Gastroesophageal sphincter (tissue), 4 donors: ENCODE results near the gene NLGN1. TPM values are rescaled to one million over a fixed set of nuclear protein-coding genes. Genes with fewer than 3 reads are reported as not detected.

Source experiments
- ATAC-seq: fragments of 150-250 bp; one replicate; pipeline ENCODE4 v1.9.1; 2016; ENCODE audit warnings: mild to moderate bottlenecking, moderate library complexity
- H3K27ac ChIP-seq, 4 donors: fragments of 200-600 bp; sonication (generic) in 3 of 4; 1 replicate in 3 of 4; 2 replicates in 1 of 4; pipeline ENCODE4 v1.5.1; 2016 to 2019
- H3K27me3 ChIP-seq: fragments of 200-600 bp; sonication (generic); one replicate; pipeline ENCODE4 v1.5.1; 2019
- H3K36me3 ChIP-seq, 2 donors: fragments of 200-600 bp; sonication (generic); one replicate each; pipeline ENCODE4 v1.5.1; 2019; ENCODE audit warnings: control low read depth in 1 of 2
- H3K4me1 ChIP-seq, 3 donors: fragments of 200-600 bp; sonication (generic); 1 replicate in 2 of 3; 2 replicates in 1 of 3; pipeline ENCODE4 v1.5.1; 2016 to 2019; ENCODE audit warnings: control low read depth in 2 of 3
- H3K4me3 ChIP-seq, 2 donors: fragments of 200-600 bp; sonication (generic); one replicate each; pipeline ENCODE4 v1.5.1; 2019; ENCODE audit warnings: mild to moderate bottlenecking in 1 of 2, moderate library complexity in 1 of 2
- H3K9me3 ChIP-seq, 3 donors: fragments of 200-600 bp; sonication (generic); one replicate each; pipeline ENCODE4 v1.5.1; 2017 to 2019; ENCODE audit warnings: control low read depth in 2 of 3
- EP300 ChIP-seq: sonication (generic); formaldehyde crosslinking; IDR thresholded peaks from one replicate; pipeline ENCODE4 v1.6.1; 2017; ENCODE audit warnings: antibody characterized with exemption, mild to moderate bottlenecking
- POLR2A ChIP-seq, 2 donors: fragments of 450-650 bp; IDR thresholded peaks; one replicate each; pipeline ENCODE4 v1.6.1; 2017; ENCODE audit warnings: antibody characterized with exemption in 2 of 2, mild to moderate bottlenecking in 2 of 2, moderate library complexity in 1 of 2
- POLR2AphosphoS5 ChIP-seq: sonication (generic); formaldehyde crosslinking; IDR thresholded peaks from one replicate; pipeline ENCODE4 v1.6.1; 2017; ENCODE audit warnings: antibody characterized with exemption
- WGBS, 2 donors: methylation state at CpG; one replicate each; pipeline ENCODE4 v1.1.5; 2018; ENCODE audit warnings: low coverage in 1 of 2; 5-methylcytosine and 5-hydroxymethylcytosine counted together
- total RNA-seq, 4 donors: library from RNA; depleted of rRNA; stranded (reverse); fragments of >200 nt; gene quantifications; one replicate each; pipeline ENCODE4 v1.1.0, GENCODE V29; 2016
- TF ChIP-seq, protein P1 (sequence below), 4 experiments: fragments of 200-600 bp in 2 of 4; fragments of 450-650 bp in 2 of 4; sonication (generic) in 1 of 4; IDR thresholded peaks; one replicate each; pipeline ENCODE4 v1.5.1; 2017 to 2019; ENCODE audit warnings: antibody characterized with exemption in 4 of 4, mild to moderate bottlenecking in 2 of 4, moderate library complexity in 2 of 4

NLGN1 gene
- total RNA-seq, 4 donors from 2014 or later, result 13.4 to 26.4 (median 24.0) TPM

GRCh38 chr3:173901649-173902048 lies 504.1 kb downstream of the NLGN1 start:
- no peak for TF ChIP-seq EP300
- no peak for TF ChIP-seq POLR2AphosphoS5
- TF ChIP-seq, protein P1, sequence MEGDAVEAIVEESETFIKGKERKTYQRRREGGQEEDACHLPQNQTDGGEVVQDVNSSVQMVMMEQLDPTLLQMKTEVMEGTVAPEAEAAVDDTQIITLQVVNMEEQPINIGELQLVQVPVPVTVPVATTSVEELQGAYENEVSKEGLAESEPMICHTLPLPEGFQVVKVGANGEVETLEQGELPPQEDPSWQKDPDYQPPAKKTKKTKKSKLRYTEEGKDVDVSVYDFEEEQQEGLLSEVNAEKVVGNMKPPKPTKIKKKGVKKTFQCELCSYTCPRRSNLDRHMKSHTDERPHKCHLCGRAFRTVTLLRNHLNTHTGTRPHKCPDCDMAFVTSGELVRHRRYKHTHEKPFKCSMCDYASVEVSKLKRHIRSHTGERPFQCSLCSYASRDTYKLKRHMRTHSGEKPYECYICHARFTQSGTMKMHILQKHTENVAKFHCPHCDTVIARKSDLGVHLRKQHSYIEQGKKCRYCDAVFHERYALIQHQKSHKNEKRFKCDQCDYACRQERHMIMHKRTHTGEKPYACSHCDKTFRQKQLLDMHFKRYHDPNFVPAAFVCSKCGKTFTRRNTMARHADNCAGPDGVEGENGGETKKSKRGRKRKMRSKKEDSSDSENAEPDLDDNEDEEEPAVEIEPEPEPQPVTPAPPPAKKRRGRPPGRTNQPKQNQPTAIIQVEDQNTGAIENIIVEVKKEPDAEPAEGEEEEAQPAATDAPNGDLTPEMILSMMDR (IDR thresholded peaks at IDR 0.05), result no peak
- no peak for TF ChIP-seq POLR2A (IDR thresholded peaks at IDR 0.05)
- Histone ChIP-seq H3K27ac (no peak overlapping the region), H3K4me1 (no peaks in the 10 kb centered on the region), H3K4me3 (no peak overlapping the region), H3K9me3 (no peaks in the 10 kb centered on the region), H3K27me3 (no peaks in the 10 kb centered on the region), H3K36me3 (no peaks in the 10 kb centered on the region)
- ATAC-seq, result no peak
- 83 to 84% methylated on average over 2 of the region's 2 CpGs for WGBS, 2 donors

GRCh38 chr3:173902401-173902800 lies 504.9 kb downstream of the NLGN1 start:
- 96 to 100% methylated on average over 1 of the region's 1 CpG for WGBS, 2 donors
- Histone ChIP-seq H3K36me3 (no peaks in the 10 kb centered on the region), H3K4me1 (no peaks in the 10 kb centered on the region)

DNA sequence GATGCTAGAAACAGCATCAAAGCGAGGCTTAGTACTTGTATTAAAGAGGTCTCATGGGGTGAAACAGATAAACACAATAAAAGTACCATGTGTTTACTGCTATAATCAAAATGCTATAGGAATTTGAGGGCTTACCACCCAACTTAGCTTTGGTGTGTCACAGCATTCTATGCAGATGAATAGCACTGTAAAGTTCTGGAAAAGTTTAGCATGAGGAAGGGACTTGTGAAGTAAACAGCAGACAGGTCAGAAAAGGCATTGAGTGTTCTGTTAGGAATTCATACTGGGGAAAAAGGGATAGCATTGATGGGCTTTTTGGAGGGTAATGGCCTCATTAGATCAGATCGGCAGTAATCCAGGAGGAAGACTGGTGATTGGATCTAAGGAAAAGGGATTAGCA lies 505.3 kb downstream of the NLGN1 start:
- Histone ChIP-seq H3K36me3 (no peaks in the 10 kb centered on the region), H3K9me3 (no peaks in the 10 kb centered on the region), H3K4me1 (no peaks in the 10 kb centered on the region), H3K4me3 (no peak overlapping the region), H3K27ac (no peak overlapping the region), H3K27me3 (no peaks in the 10 kb centered on the region)
- no peak for ATAC-seq
- 88 to 95% methylated on average over 2 of the region's 2 CpGs for WGBS, 2 donors
- TF ChIP-seq POLR2A (IDR thresholded peaks at IDR 0.05) (no peak), EP300 (no peak), POLR2AphosphoS5 (no peak)
- TF ChIP-seq, protein P1 (IDR thresholded peaks at IDR 0.05), result no peak

More at GRCh38 chr3:173902401-173902800, 504.9 kb downstream of the NLGN1 start:
- Histone ChIP-seq H3K27ac (no peak overlapping the region), H3K9me3 (no peaks in the 10 kb centered on the region), H3K4me3 (no peak overlapping the region), H3K27me3 (no peaks in the 10 kb centered on the region)
- TF ChIP-seq POLR2A (IDR thresholded peaks at IDR 0.05) (no peak), EP300 (no peak), POLR2AphosphoS5 (no peak)
- TF ChIP-seq, protein P1 (IDR thresholded peaks at IDR 0.05), result no peak
- ATAC-seq, result no peak

DNA sequence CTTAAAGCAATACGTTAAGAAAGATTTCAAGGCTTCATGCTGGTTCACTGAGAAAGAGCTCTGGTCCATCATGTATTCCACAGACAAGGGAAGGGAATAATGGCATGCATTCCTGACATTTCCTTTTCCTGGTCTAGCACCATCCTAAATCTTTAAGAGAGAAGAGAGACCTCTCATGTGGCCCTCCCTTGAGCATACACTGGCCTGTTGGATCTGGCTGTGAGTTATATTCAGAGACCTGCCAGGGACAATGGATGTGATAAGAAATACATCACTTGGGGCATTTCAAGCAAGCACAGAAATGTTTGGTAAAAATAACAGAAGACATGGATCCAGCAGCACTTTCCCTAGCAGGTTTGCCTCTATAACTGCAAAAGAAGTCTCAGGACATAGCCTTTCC lies 507.8 kb downstream of the NLGN1 start:
- ATAC-seq, result no peak
- TF ChIP-seq POLR2A (IDR thresholded peaks at IDR 0.05) (no peak), POLR2AphosphoS5 (no peak), EP300 (no peak)
- TF ChIP-seq, protein P1 (IDR thresholded peaks at IDR 0.05), result no peak
- WGBS, 2 donors, result 80 to 91% methylated on average over 1 of the region's 1 CpG

DNA sequence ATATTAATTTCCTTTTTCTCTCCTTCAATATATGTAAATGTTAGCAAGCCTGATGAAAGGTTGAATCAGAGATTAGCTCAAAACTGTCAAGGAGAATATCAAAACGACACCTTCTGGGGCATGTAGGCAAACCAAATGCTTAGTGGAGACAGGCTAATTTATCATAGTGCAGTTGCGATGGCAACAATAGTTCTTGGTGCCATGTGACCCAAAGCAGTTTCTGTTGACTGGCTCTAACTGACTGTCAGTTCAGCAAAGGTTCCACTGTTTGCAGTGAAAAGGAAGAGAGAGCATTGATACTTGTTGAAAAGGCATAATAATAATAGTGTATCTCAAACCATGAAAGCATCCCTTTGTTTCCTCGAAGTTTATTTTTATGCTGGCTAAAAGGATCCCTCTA lies 513.9 kb downstream of the NLGN1 start:
- Histone ChIP-seq H3K4me3 (no peak overlapping the region), H3K27me3 (no peaks in the 10 kb centered on the region), H3K4me1 (no peaks in the 10 kb centered on the region), H3K27ac (no peak overlapping the region), H3K36me3 (no peaks in the 10 kb centered on the region), H3K9me3 (no peaks in the 10 kb centered on the region)
- no peak for ATAC-seq
- 27 to 39% methylated on average over 3 of the region's 3 CpGs for WGBS, 2 donors
- no peak for TF ChIP-seq EP300
- no peak for TF ChIP-seq POLR2A (IDR thresholded peaks at IDR 0.05)
- no peak for TF ChIP-seq POLR2AphosphoS5
- TF ChIP-seq, protein P1 (IDR thresholded peaks at IDR 0.05), result no peak

More for the DNA sequence above, 507.8 kb downstream of the NLGN1 start:
- Histone ChIP-seq H3K4me3 (no peak overlapping the region), H3K36me3 (no peaks in the 10 kb centered on the region), H3K27me3 (no peaks in the 10 kb centered on the region), H3K4me1 (no peaks in the 10 kb centered on the region), H3K9me3 (no peaks in the 10 kb centered on the region), H3K27ac (no peak overlapping the region)
